ENCODE data around the gene SLC25A45. TPM values are rescaled to one million over a fixed set of nuclear protein-coding genes. Genes with fewer than 3 reads are reported as not detected.

Gene SLC25A45
- total and polyA plus RNA-seq, 2 donors from 2014 or later, result 4.1 to 14.7 TPM

DNA sequence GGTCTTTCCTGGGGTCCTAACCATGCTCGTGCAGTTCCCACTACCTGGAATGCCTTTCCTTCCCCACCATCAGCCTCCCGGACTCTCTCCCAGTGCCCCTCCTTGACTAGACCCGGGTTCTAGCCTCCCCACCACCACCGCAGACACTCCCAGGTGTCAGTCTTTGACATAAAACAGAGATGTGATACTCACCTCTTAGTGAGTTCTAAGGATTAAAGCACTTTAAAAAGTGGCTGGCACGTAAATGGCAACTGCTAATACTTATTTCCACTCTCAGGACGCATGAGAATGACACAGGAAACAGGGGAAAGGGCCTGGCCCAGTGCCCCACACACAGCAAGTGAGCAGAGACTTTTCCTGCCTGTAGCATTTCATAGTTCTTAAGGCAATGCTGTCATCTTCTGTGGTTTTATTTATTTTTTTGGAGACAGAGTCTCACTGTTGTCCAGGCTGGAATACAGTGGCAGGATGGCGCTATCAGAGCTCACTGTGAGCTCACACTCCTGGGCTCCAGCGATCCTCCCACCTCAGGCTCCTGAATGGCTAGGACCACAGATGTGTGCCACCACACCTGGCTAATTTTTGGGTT lies 1.9 kb upstream of the SLC25A45 start:
- no peak for FAIRE-seq
- intact Hi-C loops (cut with DNase I), result no loop called here
- Histone ChIP-seq H3K27ac (ENCODE audit: low read depth in 2 of 2, low read length in 2 of 2) (peak overlapping the region; percentile 19 to 69), H3K36me3 (ENCODE audit: control insufficient read depth in 2 of 3, insufficient read depth in 3 of 3, low read length in 3 of 3) (no peaks in the 10 kb centered on the region), H3K9ac (ENCODE audit: low read length in 3 of 3) (peak overlapping the region in 1 of 3 donors; percentile 45), H3K27me3 (ENCODE audit: control insufficient read depth, insufficient read depth, low read length) (no peaks in the 10 kb centered on the region), H3K9me3 (ENCODE audit: control insufficient read depth in 2 of 3, insufficient read depth in 1 of 3, low read length in 3 of 3) (no peaks in the 10 kb centered on the region), H3K4me3 (ENCODE audit: low read length in 3 of 3) (no peak overlapping the region), H3K4me1 (ENCODE audit: control insufficient read depth in 2 of 3, insufficient read depth in 2 of 3, low read depth in 1 of 3, low read length in 3 of 3) (peaks cover 0 to 63% (median 50%) of the 10 kb centered on the region in 3 donors)
- TF ChIP-seq, protein P1, sequence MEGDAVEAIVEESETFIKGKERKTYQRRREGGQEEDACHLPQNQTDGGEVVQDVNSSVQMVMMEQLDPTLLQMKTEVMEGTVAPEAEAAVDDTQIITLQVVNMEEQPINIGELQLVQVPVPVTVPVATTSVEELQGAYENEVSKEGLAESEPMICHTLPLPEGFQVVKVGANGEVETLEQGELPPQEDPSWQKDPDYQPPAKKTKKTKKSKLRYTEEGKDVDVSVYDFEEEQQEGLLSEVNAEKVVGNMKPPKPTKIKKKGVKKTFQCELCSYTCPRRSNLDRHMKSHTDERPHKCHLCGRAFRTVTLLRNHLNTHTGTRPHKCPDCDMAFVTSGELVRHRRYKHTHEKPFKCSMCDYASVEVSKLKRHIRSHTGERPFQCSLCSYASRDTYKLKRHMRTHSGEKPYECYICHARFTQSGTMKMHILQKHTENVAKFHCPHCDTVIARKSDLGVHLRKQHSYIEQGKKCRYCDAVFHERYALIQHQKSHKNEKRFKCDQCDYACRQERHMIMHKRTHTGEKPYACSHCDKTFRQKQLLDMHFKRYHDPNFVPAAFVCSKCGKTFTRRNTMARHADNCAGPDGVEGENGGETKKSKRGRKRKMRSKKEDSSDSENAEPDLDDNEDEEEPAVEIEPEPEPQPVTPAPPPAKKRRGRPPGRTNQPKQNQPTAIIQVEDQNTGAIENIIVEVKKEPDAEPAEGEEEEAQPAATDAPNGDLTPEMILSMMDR (IDR thresholded peaks at IDR 0.05; ENCODE audit: borderline replicate concordance, extremely low read depth, insufficient read depth), result no peak
- DNase-seq, result peak in 2 of 5 donors; percentile 8 to 40

DNA sequence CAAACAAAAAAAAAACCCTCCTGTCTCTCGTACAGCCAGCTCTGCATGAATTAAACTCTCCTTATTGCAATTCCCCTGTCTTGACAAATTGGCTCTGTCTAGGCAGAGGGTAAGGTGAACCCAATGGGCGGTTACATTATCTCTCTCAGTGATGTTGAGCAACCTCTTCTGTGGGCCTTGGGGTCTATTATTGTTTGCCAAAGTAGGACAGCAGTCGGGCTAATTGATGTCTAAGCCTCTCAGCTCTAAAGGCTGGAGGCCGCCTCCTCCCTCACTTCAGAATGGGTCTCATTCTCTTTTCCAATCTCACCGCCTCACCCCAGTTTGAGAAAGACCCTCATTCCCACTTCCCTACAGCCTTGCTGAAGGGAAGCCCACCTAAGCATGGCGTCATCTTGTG lies 1.3 kb upstream of the SLC25A45 start:
- H3K27me3 ChIP-seq (ENCODE audit: control insufficient read depth, insufficient read depth, low read length), result no peaks in the 10 kb centered on the region
- DNase-seq (no peak), FAIRE-seq (no peak)
- intact Hi-C loops (cut with DNase I), result no loop called here
- H3K9ac ChIP-seq (ENCODE audit: low read length in 3 of 3), result no peak overlapping the region
- peaks cover 0 to 65% (median 55%) of the 10 kb centered on the region in 3 donors for H3K4me1 ChIP-seq (ENCODE audit: control insufficient read depth in 2 of 3, insufficient read depth in 2 of 3, low read depth in 1 of 3, low read length in 3 of 3)
- TF ChIP-seq, protein P1 (IDR thresholded peaks at IDR 0.05; ENCODE audit: borderline replicate concordance, extremely low read depth, insufficient read depth), result no peak
- peak overlapping the region; percentile 49 to 69 for H3K27ac ChIP-seq (ENCODE audit: low read depth in 2 of 2, low read length in 2 of 2)
- no peaks in the 10 kb centered on the region for H3K36me3 ChIP-seq (ENCODE audit: control insufficient read depth in 2 of 3, insufficient read depth in 3 of 3, low read length in 3 of 3)
- H3K9me3 ChIP-seq (ENCODE audit: control insufficient read depth in 2 of 3, insufficient read depth in 1 of 3, low read length in 3 of 3), result no peaks in the 10 kb centered on the region
- H3K4me3 ChIP-seq (ENCODE audit: low read length in 3 of 3), result no peak overlapping the region

DNA sequence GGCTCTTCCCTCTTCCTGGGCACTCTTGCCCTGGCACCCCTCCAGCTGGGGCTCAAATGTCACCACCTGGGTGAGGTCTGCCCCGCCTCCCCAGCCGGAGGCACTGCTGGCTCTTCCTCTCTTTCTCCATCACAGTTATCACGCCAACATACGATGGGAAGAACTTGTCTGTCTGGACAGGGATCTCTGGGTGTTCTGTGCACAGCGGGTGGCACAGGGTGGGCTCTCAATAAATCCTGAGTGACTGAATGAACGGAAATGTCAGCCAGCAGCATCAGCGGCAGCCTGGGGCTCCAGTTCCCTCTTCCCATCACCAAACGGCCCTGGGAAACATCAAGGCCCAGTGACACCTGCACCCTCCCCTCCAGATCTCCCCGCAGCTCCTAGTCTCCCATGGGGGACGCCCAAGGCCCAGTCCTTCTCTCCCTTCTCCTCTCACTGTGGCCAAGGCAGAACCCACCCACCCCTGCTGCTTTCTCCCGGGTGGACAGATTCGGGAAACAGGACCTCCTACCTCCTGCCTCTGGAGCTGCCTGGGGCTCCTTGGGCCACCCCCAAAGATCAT lies 440 bp upstream of the SLC25A45 start:
- intact Hi-C loops (cut with DNase I), result no loop called here
- H3K4me3 ChIP-seq (ENCODE audit: low read length in 3 of 3), result peak overlapping the region; percentile 1 to 62 (median 13)
- peaks cover 0 to 69% (median 54%) of the 10 kb centered on the region in 3 donors for H3K4me1 ChIP-seq (ENCODE audit: control insufficient read depth in 2 of 3, insufficient read depth in 2 of 3, low read depth in 1 of 3, low read length in 3 of 3)
- FAIRE-seq, result no peak
- H3K36me3 ChIP-seq (ENCODE audit: control insufficient read depth in 2 of 3, insufficient read depth in 3 of 3, low read length in 3 of 3), result no peaks in the 10 kb centered on the region
- peak overlapping the region; percentile 2 to 86 (median 8) for H3K9ac ChIP-seq (ENCODE audit: low read length in 3 of 3)
- no peaks in the 10 kb centered on the region for H3K9me3 ChIP-seq (ENCODE audit: control insufficient read depth in 2 of 3, insufficient read depth in 1 of 3, low read length in 3 of 3)
- TF ChIP-seq, protein P1 (IDR thresholded peaks at IDR 0.05; ENCODE audit: borderline replicate concordance, extremely low read depth, insufficient read depth), result no peak
- no peaks in the 10 kb centered on the region for H3K27me3 ChIP-seq (ENCODE audit: control insufficient read depth, insufficient read depth, low read length)
- peak overlapping the region; percentile 94 to 100 for H3K27ac ChIP-seq (ENCODE audit: low read depth in 2 of 2, low read length in 2 of 2)
- DNase-seq, result peak in 1 of 5 donors; percentile 76

All from kidney (tissue), 14 donors.